ENCODE results near the gene PLSCR4.

DNA sequence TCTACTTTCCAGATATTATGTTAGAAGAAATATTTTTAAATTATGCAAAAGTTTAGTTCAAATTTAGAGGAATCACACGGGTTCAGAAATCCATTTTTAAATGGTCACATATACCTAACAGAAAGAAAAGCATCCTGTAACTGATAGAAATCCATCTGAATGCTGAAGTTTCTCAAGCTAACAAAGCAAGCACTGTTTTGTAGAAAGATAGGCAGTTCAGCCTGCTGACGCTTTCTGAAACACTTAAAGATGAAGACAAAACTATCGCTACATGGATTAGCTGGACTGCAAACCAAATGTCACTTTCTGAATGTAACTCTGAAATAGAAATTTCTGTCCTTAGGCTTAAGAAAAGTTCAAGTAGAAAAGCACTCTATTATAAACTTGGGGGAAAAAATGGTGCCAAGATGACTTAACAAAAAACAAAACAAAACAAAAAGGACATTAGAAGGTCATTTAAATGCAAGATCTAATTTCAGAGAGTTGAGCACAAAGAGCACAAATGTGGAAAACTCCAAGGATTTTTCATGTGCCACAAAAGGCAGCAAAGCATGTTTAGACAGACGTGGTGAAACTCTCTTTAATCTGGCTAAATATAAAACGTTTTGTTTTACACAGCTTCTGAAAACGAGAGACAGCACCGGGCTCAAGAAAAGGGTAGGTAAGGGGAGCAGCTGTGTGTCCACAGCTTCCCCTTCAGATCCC, 91.1 kb downstream of the PLSCR4 start:
- TF ChIP-seq POLR2AphosphoS5 (IDR thresholded peaks at IDR 0.05; ENCODE audit: low read depth, low read length) (no peak), TAF1 (IDR thresholded peaks at IDR 0.05; ENCODE audit: borderline replicate concordance, insufficient read depth, low read length) (no peak)
